Keratinocyte (primary cell): ENCODE data around the gene PIGS. TPM values are rescaled to one million over a fixed set of nuclear protein-coding genes. Genes with fewer than 3 reads are reported as not detected.

ENCODE experiments used
- DNase-seq: peaks from one replicate; pipeline ENCODE4 v3.0.0-alpha.2; 2011; ENCODE audit warnings: low read depth, missing footprints, low spot score
- FAIRE-seq: peaks from 2 replicates; lab custom pipeline; 2011; peaks lifted over from hg19 to GRCh38; lab: Jason Lieb, UNC
- H2AFZ ChIP-seq: 2 replicates; pipeline ENCODE4 v1.6.0; 2012; ENCODE audit warnings: low read length, control low read depth, inconsistent platforms; ENCODE audit not compliant: control insufficient read depth
- H3K27ac ChIP-seq: 2 replicates; pipeline ENCODE4 v1.5.1; 2011; ENCODE audit warnings: low read length; ENCODE audit not compliant: control insufficient read depth, insufficient read depth
- H3K27me3 ChIP-seq: 3 replicates; pipeline ENCODE4 v1.6.0; 2011; ENCODE audit warnings: low read length; ENCODE audit not compliant: control insufficient read depth, insufficient read depth; ENCODE audit errors: extremely low read depth
- H3K36me3 ChIP-seq, 2 experiments: 2 replicates in 1 of 2; 3 replicates in 1 of 2; pipeline ENCODE4 v1.5.1; 2011; ENCODE audit warnings: low read length in 2 of 2, mild to moderate bottlenecking in 1 of 2; ENCODE audit not compliant: control insufficient read depth in 2 of 2, insufficient read depth in 2 of 2; ENCODE audit errors: extremely low read depth in 1 of 2
- H3K4me1 ChIP-seq: 3 replicates; pipeline ENCODE4 v1.5.1; 2011; ENCODE audit warnings: low read length; ENCODE audit not compliant: control insufficient read depth, insufficient read depth; ENCODE audit errors: extremely low read depth
- H3K4me2 ChIP-seq: 3 replicates; pipeline ENCODE4 v1.6.0; 2011; ENCODE audit warnings: low read depth, low read length; ENCODE audit not compliant: control insufficient read depth, insufficient read depth; ENCODE audit errors: extremely low read depth
- H3K4me3 ChIP-seq, 3 experiments: fragments of 200-600 bp in 1 of 3; sonication (generic) in 1 of 3; 2 replicates in 2 of 3; 3 replicates in 1 of 3; pipeline ENCODE4 v1.5.1; 2011 to 2016; ENCODE audit warnings: low read length in 3 of 3, mild to moderate bottlenecking in 3 of 3, control low read depth in 2 of 3, inconsistent platforms in 1 of 3, low read depth in 1 of 3, mixed read lengths in 1 of 3, mixed run types in 1 of 3, moderate library complexity in 1 of 3; ENCODE audit not compliant: control insufficient read depth in 2 of 3, insufficient read depth in 2 of 3; ENCODE audit errors: extremely low read depth in 1 of 3
- H3K79me2 ChIP-seq: 2 replicates; pipeline ENCODE4 v1.6.0; 2012; ENCODE audit warnings: low read length; ENCODE audit not compliant: control insufficient read depth, insufficient read depth
- H3K9ac ChIP-seq: 3 replicates; pipeline ENCODE4 v1.6.0; 2011; ENCODE audit warnings: low read length; ENCODE audit not compliant: control insufficient read depth, insufficient read depth; ENCODE audit errors: extremely low read depth
- H3K9me1 ChIP-seq: 3 replicates; pipeline ENCODE4 v1.6.0; 2011; ENCODE audit warnings: low read length; ENCODE audit not compliant: control insufficient read depth, insufficient read depth; ENCODE audit errors: extremely low read depth
- H3K9me3 ChIP-seq: 2 replicates; pipeline ENCODE4 v1.5.1; 2012; ENCODE audit warnings: low read depth, low read length; ENCODE audit not compliant: control insufficient read depth
- H4K20me1 ChIP-seq: 3 replicates; pipeline ENCODE4 v1.6.0; 2011; ENCODE audit warnings: low read length; ENCODE audit not compliant: control insufficient read depth, insufficient read depth; ENCODE audit errors: extremely low read depth
- EZH2 ChIP-seq: IDR thresholded peaks from one replicate; pipeline ENCODE4 v1.6.1; 2012; ENCODE audit warnings: inconsistent platforms, mild to moderate bottlenecking, low read length, moderate library complexity
- dilution Hi-C: fragments of 300-500 bp; cut with MboI; formaldehyde crosslinking; loops from one replicate; pipeline ENCODE4 v1.7.0; 2020; ENCODE audit warnings: low sequenced_read_pairs; ENCODE audit not compliant: extremely low pct_ligation_motif_present
- polyA plus RNA-seq, 5 experiments: library from polyadenylated mRNA; depleted of rRNA in 3 of 5; stranded (reverse) in 3 of 5; stranded (forward) in 1 of 5; unstranded in 1 of 5; fragments of >200 nt; gene quantifications; 1 replicate in 1 of 5; 2 replicates in 3 of 5; 3 replicates in 1 of 5; pipeline versions ENCODE4 v1.2.1 to v1.2.3, GENCODE V29; 2011 to 2012; ENCODE audit warnings: missing spikeins in 2 of 5, low read depth in 1 of 5, low replicate concordance in 1 of 5
- TF ChIP-seq, protein P1 (sequence below), 3 experiments: IDR thresholded peaks in 1 of 3; conservative IDR thresholded peaks in 1 of 3; optimal IDR thresholded peaks in 1 of 3; 2 replicates in 2 of 3; 3 replicates in 1 of 3; pipeline versions ENCODE3 to v1.5.1; 2011; ENCODE audit warnings: low read length in 3 of 3, mild to moderate bottlenecking in 3 of 3, moderate library complexity in 2 of 3, control low read depth in 1 of 3, inconsistent platforms in 1 of 3; ENCODE audit not compliant: insufficient read depth in 2 of 3; ENCODE audit errors: extremely low read depth in 1 of 3

PIGS gene
- polyA plus RNA-seq, 1 donor (not counting 4 experiments of a cell fraction or from before 2014, with no cell fraction given) = 33.6 TPM

GRCh38 chr17:28573966-28574480 is 2.7 kb upstream of the PIGS start:
- Histone ChIP-seq H3K4me1 (peaks cover 21% of the 10 kb centered on the region), H3K9me1 (no peaks in the 10 kb centered on the region), H3K4me2 (no peak overlapping the region), H3K27ac (no peak overlapping the region), H3K9me3 (no peaks in the 10 kb centered on the region), H3K27me3 (no peaks in the 10 kb centered on the region), H4K20me1 (no peaks in the 10 kb centered on the region), H3K4me3 (no peak overlapping the region), H3K9ac (no peak overlapping the region), H3K36me3 (peaks cover 12 to 18% of the 10 kb centered on the region in 2 experiments), H2AFZ (no peak overlapping the region), H3K79me2 (peaks cover 13% of the 10 kb centered on the region)
- FAIRE-seq (no peak), DNase-seq (no peak)
- TF ChIP-seq, protein P1, sequence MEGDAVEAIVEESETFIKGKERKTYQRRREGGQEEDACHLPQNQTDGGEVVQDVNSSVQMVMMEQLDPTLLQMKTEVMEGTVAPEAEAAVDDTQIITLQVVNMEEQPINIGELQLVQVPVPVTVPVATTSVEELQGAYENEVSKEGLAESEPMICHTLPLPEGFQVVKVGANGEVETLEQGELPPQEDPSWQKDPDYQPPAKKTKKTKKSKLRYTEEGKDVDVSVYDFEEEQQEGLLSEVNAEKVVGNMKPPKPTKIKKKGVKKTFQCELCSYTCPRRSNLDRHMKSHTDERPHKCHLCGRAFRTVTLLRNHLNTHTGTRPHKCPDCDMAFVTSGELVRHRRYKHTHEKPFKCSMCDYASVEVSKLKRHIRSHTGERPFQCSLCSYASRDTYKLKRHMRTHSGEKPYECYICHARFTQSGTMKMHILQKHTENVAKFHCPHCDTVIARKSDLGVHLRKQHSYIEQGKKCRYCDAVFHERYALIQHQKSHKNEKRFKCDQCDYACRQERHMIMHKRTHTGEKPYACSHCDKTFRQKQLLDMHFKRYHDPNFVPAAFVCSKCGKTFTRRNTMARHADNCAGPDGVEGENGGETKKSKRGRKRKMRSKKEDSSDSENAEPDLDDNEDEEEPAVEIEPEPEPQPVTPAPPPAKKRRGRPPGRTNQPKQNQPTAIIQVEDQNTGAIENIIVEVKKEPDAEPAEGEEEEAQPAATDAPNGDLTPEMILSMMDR (optimal IDR thresholded peaks at IDR 0.05 in 1 of 3, IDR thresholded peaks at IDR 0.05 in 1 of 3, conservative IDR thresholded peaks at IDR 0.05 in 1 of 3; ENCODE audit: extremely low read depth in 1 of 3, insufficient read depth in 2 of 3, low read length in 3 of 3) = no peak
- no peak for TF ChIP-seq EZH2
- dilution Hi-C loops = no loop called here

DNA sequence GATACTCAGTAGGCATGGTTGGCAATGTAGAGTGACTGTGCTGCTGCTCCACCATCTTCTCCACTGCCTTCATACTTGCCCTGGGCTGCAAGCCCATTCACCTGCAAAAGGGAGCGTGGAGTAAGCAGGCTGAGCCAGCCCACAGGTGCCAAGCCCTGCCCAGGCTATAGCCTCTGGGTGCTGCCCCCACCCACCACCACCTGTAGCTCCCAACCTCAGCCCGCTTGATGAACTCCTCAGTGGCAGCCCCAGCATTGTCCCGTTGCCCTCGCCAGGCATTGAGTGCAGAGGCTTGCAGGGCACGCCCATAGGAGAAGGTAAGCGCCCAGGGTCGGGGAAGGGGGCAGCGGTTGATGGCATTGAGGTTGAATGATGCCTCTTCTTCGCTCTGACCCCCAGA is 2.2 kb upstream of the PIGS start:
- FAIRE-seq (no peak), DNase-seq (no peak)
- no peaks in the 10 kb centered on the region for H3K27me3 ChIP-seq
- peaks cover 10 to 18% of the 10 kb centered on the region in 2 experiments for H3K36me3 ChIP-seq
- H3K4me3 ChIP-seq = no peak overlapping the region
- peaks cover 21% of the 10 kb centered on the region for H3K4me1 ChIP-seq
- no peaks in the 10 kb centered on the region for H3K9me1 ChIP-seq
- no peak overlapping the region for H2AFZ ChIP-seq
- H3K4me2 ChIP-seq = no peak overlapping the region
- H3K9me3 ChIP-seq = no peaks in the 10 kb centered on the region
- TF ChIP-seq EZH2 = no peak
- TF ChIP-seq, protein P1 (optimal IDR thresholded peaks at IDR 0.05 in 1 of 3, IDR thresholded peaks at IDR 0.05 in 1 of 3, conservative IDR thresholded peaks at IDR 0.05 in 1 of 3; ENCODE audit: extremely low read depth in 1 of 3, insufficient read depth in 2 of 3, low read length in 3 of 3) = no peak
- dilution Hi-C loops = no loop called here
- H3K9ac ChIP-seq = no peak overlapping the region
- H3K79me2 ChIP-seq = peaks cover 13% of the 10 kb centered on the region
- no peaks in the 10 kb centered on the region for H4K20me1 ChIP-seq
- no peak overlapping the region for H3K27ac ChIP-seq
